Activated CD8-positive, alpha-beta memory T cell treated with anti-CD3 and anti-CD28 coated beads for 1 hour (primary cell): ENCODE measurements around the gene TMEM9.
"Not testable (repeated sequence)": the region's sequence is repeated elsewhere in the genome, so short reads cannot be mapped to it uniquely, and the experiment has no call there.

Experiments used
- DNase-seq, 2 donors: peaks; one replicate each; pipeline ENCODE4 v3.0.0-alpha.2; 2020; ENCODE audit warnings: low read depth in 1 of 2; ENCODE audit errors: extremely low read depth in 1 of 2

TMEM9 gene

DNA sequence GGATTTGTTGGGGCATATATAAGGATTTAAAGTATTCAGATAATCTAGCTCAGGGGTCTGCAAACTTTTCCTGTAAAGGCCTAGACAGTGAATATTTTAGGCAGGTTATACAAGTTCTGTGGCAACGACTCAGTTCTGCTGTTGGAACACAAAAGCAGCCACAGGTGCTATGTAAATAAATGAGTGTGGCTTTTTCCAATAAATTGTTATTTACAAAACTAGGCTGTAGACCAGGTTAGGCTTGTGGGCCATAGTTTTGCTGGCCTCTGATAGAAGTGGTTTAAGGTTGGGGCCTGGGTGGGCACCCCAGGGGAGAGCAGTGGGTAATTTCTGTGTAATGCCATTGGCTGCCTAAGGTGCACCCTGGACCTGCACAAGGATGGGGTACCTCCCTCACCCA is 19.5 kb upstream of the TMEM9 start:
- no peak for DNase-seq

DNA sequence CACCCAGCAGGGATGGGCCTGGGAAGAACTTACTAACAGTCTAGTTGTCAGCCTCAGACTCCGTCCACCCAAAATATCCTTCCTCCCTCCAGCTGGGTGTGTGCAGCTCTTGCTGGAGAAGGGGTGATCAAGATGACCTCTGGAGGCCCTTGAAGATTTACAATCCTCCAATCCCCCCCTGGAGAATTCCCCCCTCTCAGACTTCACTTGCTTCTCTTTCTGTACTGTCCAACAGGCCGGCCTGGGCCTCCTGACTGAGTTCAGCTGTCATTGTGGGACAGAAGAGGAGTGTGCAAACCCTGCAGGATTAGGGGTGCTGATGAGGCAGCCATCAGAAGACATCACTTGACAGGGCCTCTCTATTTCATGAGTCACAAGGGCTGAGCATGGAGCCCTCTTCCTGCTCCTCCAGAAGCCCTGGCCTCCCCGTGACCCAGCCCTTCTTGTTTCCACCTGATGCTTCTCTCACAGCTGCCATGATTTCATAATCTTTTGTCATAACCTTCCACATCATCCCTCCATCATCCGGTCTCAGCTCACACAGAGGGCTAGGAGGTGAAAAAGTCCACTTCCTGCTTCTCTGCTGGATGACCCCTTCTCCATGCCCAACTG is 18.8 kb upstream of the TMEM9 start:
- DNase-seq = no peak

DNA sequence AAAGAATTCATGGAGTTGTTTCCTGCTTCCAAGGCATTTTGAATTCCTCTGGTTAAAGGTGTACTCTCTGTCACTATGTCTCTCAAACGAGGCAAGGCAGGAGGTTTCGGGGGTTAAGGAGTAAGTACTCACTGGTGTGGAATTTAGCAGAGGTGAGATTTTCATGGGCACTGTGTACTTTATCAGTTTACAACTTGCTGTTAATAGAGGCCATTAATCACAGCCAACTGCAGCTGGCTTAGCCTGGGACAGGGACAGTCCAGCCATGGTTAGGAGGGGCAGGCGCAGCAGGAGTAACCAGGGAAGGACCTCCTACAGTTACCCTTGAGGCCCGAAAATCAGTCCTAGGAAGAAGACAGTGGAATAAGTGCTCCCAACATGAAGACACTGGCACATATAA is 18.1 kb upstream of the TMEM9 start:
- no peak for DNase-seq

DNA sequence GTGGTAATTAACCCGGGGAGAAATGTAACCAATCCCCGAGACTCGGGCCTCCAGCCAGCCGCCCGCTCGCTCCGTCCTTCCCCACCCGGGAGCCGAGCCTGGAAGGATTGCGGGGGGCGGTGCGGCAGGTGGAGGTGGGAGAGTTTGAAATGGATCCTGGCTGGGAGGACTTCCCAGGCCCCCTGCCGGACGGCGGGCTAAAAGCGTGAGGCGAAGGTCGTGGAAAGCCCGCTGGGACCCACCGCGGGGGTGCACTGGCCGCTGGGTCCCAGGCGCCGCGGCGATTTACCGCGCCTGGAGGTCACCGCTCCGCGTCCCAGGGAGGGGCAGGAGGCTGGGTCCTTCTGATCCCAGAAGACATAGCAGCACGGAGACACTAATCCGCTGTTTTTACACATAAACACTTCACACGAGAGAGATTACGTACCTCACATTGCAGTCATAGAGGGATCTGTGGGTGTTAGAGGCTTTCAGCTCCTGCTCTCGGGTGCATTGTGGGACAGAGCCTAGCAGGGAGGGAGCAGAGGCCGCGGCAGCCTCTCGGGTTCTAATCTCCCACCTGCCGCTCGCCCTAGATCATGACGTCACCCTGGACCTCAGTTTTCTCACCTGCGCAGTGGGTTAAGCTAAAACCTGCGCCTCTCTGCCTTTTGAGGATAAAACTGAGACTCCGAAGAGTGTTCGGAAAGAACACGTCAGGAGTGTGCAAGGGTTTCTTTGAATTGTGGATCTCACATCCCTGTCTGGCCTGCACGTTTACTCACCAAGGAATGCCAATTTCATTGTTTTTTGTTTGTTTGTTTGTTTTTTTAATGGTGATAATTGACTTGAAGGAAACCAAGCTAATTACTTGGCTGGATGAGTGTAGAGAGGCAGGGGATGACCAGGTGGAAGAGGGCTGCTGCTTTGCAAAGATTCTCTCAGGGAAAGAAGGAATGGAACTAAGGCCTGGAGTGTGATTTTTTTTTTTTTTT is 17.1 kb upstream of the TMEM9 start:
- peak in 1 of 2 donors; percentile 14 for DNase-seq

DNA sequence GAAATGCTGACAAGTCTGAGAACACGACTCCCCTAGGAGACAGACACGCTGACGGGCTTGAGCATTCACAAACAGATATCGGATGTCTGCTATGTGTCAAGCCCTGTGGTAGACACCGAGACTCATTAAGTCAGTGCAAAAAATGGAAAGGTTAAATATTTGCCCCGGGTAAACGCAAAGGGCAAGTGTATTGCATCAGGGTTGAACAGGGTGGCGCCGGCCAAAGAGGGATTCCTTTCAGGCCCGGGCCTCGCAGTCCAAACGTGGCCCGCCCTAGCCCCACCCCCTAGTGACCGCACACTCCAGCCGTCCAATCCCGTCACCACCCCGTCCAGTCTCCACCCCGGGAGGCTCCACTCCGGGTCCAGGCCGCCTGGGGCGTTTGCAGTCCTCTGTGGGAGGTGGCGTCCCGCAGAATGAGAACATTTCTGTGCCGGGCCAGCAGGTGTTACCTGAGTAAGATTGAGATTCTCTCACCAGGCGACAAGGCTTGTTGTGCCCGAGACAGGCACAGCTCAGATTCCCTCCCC is 16.3 kb upstream of the TMEM9 start:
- DNase-seq = peak; percentile 33 to 34

DNA sequence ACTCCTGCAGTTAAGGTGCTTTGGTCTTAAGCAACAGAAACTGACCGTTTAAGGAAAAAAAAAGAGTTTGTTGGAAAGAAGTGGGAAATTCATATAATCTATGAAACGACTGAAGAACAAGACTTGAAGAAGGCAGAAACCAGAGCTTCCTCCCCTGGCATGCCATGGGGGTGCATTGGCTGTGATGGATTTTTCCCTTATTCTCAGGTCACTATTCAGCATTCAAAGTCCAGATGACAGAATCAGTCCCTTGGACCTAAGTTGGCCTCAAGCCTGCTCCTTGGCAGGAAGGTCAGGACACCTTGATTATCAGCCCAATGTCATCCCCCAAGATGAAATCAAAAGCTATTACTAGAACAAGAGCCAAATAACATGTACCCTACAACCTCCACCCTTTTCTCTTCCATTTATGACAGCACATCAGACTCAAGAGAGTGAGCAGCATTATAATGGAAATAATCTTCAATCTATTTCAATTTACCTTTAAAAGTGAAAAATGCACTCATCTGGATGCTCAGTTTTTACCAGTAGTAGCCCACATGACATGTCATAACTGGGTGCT is 15.8 kb upstream of the TMEM9 start:
- no peak for DNase-seq

DNA sequence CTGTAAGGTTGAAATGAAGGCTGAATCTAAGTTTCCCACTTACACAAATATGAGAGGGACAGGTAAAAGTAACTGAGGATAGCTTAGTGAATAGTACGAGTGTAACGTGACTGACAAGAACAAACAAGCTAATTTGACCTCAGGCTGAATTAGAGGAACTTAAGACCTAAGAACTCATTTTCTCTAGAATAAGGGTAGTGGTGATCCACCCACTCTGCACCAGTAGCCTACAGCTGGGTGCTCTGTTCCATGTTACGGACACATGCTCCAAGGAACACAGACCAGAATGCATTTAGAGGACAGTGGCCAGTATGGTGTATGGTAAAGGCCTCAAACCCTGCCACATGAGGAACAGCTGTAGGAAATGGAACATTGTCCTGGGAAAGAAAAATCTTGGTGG is 14.9 kb upstream of the TMEM9 start:
- DNase-seq = no peak

DNA sequence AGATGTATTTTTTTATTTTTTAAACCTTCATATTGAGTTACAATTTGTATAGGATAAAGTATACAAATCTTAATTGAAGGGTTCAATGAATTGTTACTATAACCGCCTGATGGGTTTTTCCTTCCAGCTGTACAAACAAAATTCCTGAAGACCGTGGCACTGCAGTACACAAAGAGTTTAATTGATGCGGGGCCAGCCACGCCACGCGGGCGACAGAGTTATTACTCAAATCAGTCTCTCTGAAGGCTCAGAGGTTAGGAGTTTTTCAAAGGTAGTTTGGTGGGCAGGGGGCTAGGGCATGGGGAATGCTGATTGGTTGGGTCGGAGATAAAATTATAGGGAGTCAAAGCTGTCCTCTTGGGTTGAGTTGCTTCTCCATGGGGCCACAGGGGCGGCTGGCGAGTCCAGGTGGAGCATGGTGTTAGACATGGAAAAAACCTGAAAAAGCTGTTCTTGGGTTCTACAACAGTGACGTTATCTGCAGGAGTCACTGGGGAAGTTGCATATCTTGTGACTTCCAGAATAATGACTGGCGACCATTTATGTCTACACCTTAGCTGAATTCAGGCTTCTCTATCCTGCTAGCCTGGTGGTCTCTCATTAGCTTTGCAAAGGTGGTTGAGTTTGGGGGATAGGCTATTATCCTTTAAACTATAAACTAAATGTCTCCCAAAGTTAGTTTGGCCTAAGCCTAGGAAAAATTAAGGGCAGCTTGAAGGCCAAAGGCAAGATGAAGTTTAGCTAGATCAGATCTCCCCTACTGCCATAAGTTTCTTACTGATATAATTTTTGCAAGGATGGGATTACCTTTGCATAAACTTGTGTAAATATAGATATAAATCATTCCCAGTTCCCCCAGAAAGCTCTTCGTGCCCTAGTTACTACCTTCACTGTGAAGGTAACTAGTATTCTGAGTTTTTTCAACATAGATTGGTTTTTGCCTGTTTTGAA is 13.0 kb upstream of the TMEM9 start:
- DNase-seq = no peak

DNA sequence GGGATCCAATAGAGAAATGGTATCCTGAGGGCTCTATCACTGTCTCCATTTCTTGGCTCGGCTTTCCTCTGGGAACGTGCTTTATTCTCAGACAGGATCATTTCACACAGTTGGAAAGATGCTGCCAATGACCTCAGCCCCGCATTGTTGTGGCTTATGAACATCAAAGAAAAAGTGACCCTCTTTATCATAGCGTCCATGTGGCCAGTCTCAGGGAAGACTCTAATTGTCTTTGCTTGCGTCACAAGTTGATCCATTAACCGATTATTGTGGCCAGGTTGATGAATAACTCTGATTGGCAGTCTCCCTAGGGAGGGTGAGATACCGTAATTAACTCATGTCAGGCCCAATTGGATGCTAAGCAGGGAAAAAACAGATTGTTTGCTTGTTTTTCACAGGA is 10.4 kb upstream of the TMEM9 start:
- DNase-seq = no peak

DNA sequence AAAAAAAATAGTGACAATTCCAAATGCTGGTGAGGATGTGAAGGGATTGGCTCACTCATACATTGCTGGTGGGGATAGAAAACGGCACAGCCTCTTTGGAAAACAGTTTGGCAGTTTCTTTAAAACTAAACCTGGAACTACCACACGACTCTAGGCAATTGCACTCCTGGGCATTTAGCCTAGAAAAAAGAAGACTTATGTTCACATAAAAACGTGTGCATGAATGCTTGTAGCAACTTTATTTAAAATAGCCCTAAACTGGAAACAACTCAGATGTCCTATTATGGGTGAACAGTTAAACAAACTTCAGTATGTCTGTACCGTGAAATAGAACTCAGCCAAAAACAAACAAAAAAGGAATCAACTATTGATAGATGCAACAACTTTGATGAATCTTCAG is 9.4 kb upstream of the TMEM9 start:
- DNase-seq = no peak

DNA sequence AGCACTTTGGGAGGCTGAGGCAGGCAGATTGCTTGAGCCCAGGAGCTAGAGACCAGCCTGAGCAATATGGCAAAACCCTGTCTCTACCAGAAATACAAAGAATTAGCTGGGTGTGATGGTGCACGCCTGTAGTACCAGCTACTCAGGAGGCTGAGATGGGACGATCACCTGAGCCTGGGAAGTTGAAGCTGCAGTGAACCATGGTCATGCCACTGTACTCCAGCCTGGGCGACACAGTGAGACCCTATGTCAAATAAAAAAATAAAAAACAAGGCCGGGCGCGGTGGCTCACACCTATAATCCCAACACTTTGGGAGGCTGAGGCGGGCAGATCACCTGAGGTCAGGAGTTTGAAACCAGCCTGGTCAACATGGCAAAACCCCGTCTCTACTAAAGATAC is 8.8 kb upstream of the TMEM9 start:
- not testable (repeated sequence) for DNase-seq

DNA sequence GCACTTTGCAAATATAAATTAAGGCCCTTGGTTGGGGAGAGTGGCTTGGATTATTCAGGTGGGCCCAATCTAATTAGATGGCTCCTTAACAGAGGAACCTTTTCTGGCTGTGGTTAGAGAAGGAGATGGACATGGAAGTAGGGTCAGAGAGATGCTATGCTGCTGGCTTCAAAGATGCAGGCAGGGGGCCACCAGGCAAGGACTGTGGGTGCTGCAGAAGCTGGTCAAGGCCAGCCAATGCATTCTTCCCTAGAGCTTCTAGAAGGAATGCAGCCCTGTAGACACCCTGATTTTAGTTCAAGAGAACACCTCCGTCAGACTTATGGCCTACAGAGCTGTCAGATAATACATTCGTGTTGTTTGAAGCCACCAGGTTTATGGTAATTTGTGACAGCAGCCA is 3.7 kb upstream of the TMEM9 start:
- DNase-seq = no peak

DNA sequence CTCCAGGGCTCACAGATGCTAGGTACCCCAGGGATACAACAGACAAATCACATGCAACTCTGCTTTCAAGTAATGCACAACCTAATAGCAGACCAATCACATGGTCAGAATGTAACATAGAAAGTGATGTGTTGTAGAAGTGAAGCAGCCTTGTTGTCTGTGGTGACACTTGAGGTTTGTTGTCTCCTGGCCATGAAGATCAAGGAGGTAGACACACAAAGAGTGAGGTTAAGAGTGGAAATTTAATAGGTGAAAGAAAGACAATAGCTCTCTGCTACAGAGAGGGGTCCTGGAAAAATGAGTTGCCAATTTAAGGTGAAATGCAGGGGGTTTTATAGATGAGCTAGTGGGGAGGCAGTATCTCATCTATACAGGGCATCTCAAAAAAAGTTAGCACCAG is 2.5 kb upstream of the TMEM9 start:
- DNase-seq = no peak

DNA sequence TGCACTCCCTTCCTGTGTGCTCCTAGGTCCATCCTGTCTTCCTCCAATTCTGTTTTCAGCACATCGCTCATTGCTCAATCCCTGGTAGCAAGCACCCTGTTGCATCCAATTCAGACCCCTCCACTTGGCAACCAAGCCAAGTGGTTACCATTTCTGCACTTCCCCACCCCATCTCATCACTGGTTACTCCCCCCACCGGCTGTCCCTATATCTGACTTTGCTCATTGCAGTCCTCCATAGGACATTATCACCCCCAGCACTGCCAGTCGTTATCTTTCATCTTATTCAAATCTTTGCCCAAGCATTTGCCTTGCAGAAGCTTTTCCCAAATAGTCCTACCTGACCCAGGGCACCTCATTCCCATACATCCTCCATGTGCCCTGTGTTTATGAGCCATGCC is 2.1 kb upstream of the TMEM9 start:
- no peak for DNase-seq

DNA sequence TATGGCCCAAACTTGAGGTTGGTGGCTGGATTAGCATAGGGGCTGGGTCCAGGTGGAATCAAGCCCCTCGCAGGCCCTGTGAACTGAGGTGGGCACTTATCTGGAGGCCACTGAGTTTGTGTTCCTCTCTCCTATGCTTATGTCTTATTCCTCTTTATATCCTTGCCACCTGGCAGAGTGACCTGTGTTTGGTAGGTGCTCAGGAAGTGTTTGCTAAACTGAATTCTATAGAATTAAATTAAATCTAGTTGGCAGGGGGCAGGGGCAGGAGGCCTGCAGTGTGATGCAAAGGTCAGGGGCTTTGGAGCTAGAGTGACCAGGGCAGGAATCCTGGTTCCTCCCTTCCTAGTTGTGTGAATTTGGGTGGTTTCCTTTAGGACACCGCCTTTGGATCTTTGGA is 1.1 kb upstream of the TMEM9 start:
- no peak for DNase-seq

DNA sequence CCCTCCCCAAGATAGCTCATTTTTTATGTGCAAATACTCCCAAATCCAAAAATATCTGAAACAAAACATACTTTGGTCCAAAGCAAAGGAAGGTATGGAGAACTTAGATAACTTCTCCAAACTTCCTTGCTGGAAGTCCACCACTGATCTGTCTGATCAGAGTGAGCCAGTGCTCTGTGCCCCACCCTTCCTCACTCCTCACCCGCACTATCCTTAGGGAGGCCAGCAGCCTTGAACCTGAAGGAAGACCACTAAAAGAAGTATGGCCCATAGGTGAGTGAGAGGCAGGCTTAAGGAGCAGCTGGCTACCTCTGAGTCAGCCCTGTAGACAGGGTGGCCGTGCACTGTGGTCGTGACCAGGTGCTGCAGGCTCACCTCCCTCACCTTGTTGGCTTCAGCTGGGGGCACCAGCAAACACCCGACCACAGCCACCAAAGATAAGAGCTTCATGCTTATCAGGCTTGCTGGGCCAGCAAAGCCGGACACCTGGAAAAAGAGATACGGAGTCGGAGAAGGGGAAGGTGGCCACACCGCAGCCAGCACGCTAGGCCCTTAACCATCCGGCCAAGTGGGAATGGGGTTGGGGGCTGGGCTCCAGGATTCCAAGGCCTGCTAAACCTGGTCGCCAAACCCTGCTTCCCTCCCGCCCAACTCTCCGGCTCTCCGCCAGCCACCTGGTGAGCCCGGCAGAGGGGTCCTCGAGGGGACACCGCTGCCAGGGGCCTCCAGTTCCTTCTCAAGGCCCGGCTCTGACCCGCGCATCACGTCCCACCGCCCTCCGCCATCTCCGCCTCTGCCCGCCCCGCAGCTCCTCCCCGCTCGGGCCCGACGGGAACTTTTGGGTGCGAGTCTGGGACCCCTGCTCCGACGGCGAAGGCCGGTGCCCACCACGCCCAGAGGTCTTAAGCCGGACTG is 543 bp downstream of the TMEM9 start:
- no peak for DNase-seq

DNA sequence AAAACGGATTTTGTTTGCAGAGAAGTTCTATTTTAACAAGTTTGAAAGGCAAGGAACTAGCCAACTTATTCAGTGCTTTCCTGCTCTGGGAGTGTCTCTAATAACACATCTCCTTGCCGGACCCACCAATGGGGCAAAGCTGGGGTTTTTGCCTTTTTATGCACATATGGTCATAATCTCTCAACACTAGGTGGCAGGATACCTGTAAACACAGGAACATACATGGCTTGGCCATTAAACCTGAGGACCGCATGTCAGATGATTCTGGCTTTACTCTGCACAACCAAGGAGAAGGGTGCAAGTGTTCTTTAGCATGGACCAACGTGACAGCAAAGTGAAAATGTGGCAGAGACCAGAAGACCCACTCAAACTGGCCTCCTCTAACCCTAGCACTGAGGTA is 4.9 kb downstream of the TMEM9 start:
- no peak for DNase-seq

DNA sequence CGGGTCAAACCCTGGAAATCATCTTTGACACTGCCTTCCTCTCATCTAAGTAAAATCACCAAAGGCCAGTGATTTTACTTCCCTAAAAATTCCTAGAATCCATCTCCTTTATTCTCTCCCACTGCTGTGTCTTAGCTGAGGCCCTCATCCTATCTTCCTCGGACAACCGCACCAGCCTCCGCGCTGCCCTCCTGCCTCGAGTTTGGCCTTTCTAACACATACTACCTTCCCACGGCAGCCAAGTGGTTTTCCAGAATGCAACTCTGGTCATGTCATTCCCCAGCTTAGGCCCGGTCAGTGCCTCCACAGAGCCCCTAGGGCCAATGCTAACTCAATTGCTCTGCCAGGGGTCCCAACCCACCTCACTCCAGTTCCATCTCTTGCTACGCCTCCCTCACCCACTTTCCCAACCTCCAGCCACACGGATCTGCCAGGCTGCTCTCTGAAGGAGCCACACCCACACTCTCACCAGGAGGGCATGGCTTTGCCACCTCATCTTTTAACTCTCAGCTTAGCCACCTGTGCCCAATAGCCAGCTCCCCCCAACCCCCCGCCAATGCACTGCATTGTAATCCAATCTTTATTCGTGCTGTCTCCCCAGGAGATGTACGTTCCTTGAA is 6.8 kb downstream of the TMEM9 start:
- no peak for DNase-seq
